ENCODE data around the gene GPD1.

The GPD1 gene

GRCh38 chr12:50103767-50104321 is at the start of gene GPD1:
TSS of gene GPD1 (plus strand) at chr12:50104008. CDS start at chr12:50104051, 43 bp downstream.
- peak; percentile 41 for DNase-seq

GRCh38 chr12:50055831-50056638 is 47.8 kb upstream of the GPD1 start:
- peak; percentile 4 for DNase-seq

GRCh38 chr12:50056639-50056976 is 47.2 kb upstream of the GPD1 start:
- no peak for DNase-seq

GRCh38 chr12:50057000-50057841 is 46.6 kb upstream of the GPD1 start, which contains the start of gene ASIC1:
TSS of gene ASIC1 (plus strand) at chr12:50057596. CDS start at chr12:50058767, 1,171 bp downstream.
- DNase-seq, result no peak

- no peak for DNase-seq
Observed at GRCh38 chr12:50057896-50058670, 45.7 kb upstream of the GPD1 start.

GRCh38 chr12:50058743-50059312 is 45.0 kb upstream of the GPD1 start:
- DNase-seq, result no peak

GRCh38 chr12:50059440-50060119 is 44.2 kb upstream of the GPD1 start:
- no peak for DNase-seq

- DNase-seq, result no peak
Observed at GRCh38 chr12:50060120-50060468, 43.7 kb upstream of the GPD1 start.

- no peak for DNase-seq
Observed at GRCh38 chr12:50061171-50061570, 42.6 kb upstream of the GPD1 start.

- no peak for DNase-seq
Observed at GRCh38 chr12:50061946-50062686, 41.7 kb upstream of the GPD1 start.

GRCh38 chr12:50062728-50063460 is 40.9 kb upstream of the GPD1 start:
- DNase-seq, result no peak

GRCh38 chr12:50065726-50066310 is 38.0 kb upstream of the GPD1 start:
- no peak for DNase-seq

GRCh38 chr12:50066402-50066801 is 37.4 kb upstream of the GPD1 start:
- no peak for DNase-seq

GRCh38 chr12:50069069-50069468 is 34.7 kb upstream of the GPD1 start:
- no peak for DNase-seq

- DNase-seq, result no peak
Observed at GRCh38 chr12:50069539-50069938, 34.3 kb upstream of the GPD1 start.

GRCh38 chr12:50070314-50071060 is 33.3 kb upstream of the GPD1 start:
- peak; percentile 7 for DNase-seq

GRCh38 chr12:50072198-50072907 is 31.5 kb upstream of the GPD1 start:
- no peak for DNase-seq

- no peak for DNase-seq
Observed at GRCh38 chr12:50073206-50073605, 30.6 kb upstream of the GPD1 start.

- no peak for DNase-seq
Observed at GRCh38 chr12:50073712-50074111, 30.1 kb upstream of the GPD1 start.

Measured in NCI-H345 (cell line).